HCT116 (cell line): ENCODE measurements around the gene PLPPR3.

Experiments
- CTCF ChIP-seq, 3 experiments: fragments of 200-600 bp in 1 of 3; sonication (generic) in 1 of 3; IDR thresholded peaks in 2 of 3; conservative IDR thresholded peaks in 1 of 3; 2 replicates each; pipeline ENCODE4 v1.5.1; 2012 to 2017; ENCODE audit warnings: low read depth in 2 of 3, low read length in 2 of 3, antibody characterized with exemption in 1 of 3, borderline replicate concordance in 1 of 3, control low read depth in 1 of 3, mild to moderate bottlenecking in 1 of 3, mixed read lengths in 1 of 3, mixed run types in 1 of 3, moderate library complexity in 1 of 3; ENCODE audit not compliant: insufficient read depth in 1 of 3
- EGR1 ChIP-seq: IDR thresholded peaks from 2 replicates; pipeline ENCODE4 v1.6.1; 2012; ENCODE audit warnings: low read depth
- EZH2phosphoT487 ChIP-seq: fragments of 200-600 bp; IDR thresholded peaks from 2 replicates; pipeline ENCODE4 v1.6.1; 2018; ENCODE audit warnings: antibody characterized with exemption, borderline replicate concordance
- POLR2A ChIP-seq: IDR thresholded peaks from 2 replicates; pipeline ENCODE4 v1.7.0; 2011; ENCODE audit warnings: borderline replicate concordance; ENCODE audit not compliant: insufficient read depth, insufficient read length; ENCODE audit errors: extremely low read depth
- SIN3A ChIP-seq: IDR thresholded peaks from 2 replicates; pipeline ENCODE4 v1.6.1; 2012; ENCODE audit warnings: low read depth
- TF ChIP-seq, protein P1 (sequence below): IDR thresholded peaks from 2 replicates; pipeline ENCODE4 v1.6.1; 2012; ENCODE audit warnings: low read depth

DNA sequence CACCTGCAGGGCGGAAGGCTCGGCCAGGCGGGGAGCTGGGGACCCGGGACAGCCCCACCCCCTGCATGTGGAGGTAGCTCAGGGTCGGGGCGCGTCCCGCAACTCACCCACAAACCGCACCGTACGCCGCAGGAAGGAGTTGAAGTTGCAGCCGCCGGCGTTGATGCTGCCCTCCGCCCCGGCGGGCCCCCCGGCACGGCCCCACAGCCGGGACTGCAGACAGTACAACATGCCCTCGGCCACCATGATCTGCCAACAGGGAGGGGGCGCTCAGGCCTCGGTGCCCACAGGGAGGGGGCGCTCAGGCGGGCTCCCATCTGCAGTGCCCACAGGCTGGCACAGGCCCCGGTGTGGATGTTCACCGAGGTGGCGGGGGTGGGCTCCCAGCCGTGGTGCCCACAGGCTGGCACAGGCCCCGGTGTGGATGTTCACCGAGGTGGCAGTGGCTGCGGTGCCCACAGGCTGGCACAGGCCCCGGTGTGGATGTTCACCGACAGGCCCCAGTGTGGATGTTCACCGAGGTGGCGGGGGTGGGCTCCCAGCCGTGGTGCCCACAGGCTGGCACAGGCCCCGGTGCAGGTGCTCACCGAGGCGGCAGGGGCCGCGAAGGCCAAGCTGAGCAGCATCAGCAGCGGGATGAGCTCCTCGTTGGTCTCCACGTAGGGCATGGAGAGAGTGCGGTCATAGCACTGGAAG is 6.5 kb downstream of the PLPPR3 start:
- no peak for TF ChIP-seq CTCF (IDR thresholded peaks at IDR 0.05 in 2 of 3, conservative IDR thresholded peaks at IDR 0.05 in 1 of 3; ENCODE audit: borderline replicate concordance in 1 of 3, insufficient read depth in 1 of 3, low read depth in 2 of 3, low read length in 2 of 3)
- TF ChIP-seq EZH2phosphoT487, result no peak
- TF ChIP-seq, protein P1, sequence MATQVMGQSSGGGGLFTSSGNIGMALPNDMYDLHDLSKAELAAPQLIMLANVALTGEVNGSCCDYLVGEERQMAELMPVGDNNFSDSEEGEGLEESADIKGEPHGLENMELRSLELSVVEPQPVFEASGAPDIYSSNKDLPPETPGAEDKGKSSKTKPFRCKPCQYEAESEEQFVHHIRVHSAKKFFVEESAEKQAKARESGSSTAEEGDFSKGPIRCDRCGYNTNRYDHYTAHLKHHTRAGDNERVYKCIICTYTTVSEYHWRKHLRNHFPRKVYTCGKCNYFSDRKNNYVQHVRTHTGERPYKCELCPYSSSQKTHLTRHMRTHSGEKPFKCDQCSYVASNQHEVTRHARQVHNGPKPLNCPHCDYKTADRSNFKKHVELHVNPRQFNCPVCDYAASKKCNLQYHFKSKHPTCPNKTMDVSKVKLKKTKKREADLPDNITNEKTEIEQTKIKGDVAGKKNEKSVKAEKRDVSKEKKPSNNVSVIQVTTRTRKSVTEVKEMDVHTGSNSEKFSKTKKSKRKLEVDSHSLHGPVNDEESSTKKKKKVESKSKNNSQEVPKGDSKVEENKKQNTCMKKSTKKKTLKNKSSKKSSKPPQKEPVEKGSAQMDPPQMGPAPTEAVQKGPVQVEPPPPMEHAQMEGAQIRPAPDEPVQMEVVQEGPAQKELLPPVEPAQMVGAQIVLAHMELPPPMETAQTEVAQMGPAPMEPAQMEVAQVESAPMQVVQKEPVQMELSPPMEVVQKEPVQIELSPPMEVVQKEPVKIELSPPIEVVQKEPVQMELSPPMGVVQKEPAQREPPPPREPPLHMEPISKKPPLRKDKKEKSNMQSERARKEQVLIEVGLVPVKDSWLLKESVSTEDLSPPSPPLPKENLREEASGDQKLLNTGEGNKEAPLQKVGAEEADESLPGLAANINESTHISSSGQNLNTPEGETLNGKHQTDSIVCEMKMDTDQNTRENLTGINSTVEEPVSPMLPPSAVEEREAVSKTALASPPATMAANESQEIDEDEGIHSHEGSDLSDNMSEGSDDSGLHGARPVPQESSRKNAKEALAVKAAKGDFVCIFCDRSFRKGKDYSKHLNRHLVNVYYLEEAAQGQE, result no peak
- TF ChIP-seq EGR1, result no peak
- no peak for TF ChIP-seq SIN3A
- TF ChIP-seq POLR2A, result no peak
